ENCODE results near the gene LRRC1. TPM values are rescaled to one million over a fixed set of nuclear protein-coding genes. Genes with fewer than 3 reads are reported as not detected.

The LRRC1 gene
- total and polyA plus RNA-seq, 2 donors (not counting 3 experiments of a cell fraction or from before 2014, with no cell fraction given) = 5.6 to 11.7 TPM

DNA sequence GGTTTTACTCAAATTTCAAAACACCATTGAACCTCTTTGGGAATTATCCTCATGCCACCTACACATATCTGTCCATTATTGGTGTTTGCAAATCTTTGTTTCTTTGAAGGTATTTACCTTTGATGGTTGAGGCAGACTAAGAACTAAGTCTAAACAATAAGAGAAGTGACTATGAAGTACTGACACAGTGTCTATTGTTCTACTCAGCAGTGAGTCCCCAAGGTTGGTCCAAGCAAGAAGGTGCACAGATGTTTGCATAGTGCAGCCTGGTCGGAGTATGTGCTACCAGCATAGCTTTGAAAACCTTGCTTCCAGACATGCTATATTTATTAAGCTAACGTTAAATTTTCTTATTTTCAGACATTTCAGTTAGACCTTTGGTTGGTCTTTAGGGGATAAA, 19.5 kb downstream of the LRRC1 start:
- H3K9ac ChIP-seq (replicated peaks; ENCODE audit: extremely low read depth, insufficient read depth, low read length) = no peak overlapping the region
- TF ChIP-seq FOS (IDR thresholded peaks at IDR 0.05; ENCODE audit: borderline replicate concordance, insufficient read depth, low read length) (no peak), MYC (IDR thresholded peaks at IDR 0.05; ENCODE audit: low read depth, low read length) (no peak), POLR2A (IDR thresholded peaks at IDR 0.05; ENCODE audit: low read depth, low read length) (no peak), EZH2 (IDR thresholded peaks at IDR 0.05; ENCODE audit: borderline replicate concordance, low read depth, low read length, severe bottlenecking) (no peak), POLR2AphosphoS5 (IDR thresholded peaks at IDR 0.05; ENCODE audit: insufficient read depth, low read depth, low read length) (no peak), GATA2 (IDR thresholded peaks at IDR 0.05; ENCODE audit: insufficient read depth, insufficient read length, low read depth, low read length) (no peak), JUN (IDR thresholded peaks at IDR 0.05; ENCODE audit: borderline replicate concordance, insufficient read depth, insufficient read length, low read depth) (no peak)
- TF ChIP-seq, protein P1, sequence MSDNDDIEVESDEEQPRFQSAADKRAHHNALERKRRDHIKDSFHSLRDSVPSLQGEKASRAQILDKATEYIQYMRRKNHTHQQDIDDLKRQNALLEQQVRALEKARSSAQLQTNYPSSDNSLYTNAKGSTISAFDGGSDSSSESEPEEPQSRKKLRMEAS (IDR thresholded peaks at IDR 0.05; ENCODE audit: insufficient read depth, insufficient read length) = no peak
- TF ChIP-seq, protein P2, sequence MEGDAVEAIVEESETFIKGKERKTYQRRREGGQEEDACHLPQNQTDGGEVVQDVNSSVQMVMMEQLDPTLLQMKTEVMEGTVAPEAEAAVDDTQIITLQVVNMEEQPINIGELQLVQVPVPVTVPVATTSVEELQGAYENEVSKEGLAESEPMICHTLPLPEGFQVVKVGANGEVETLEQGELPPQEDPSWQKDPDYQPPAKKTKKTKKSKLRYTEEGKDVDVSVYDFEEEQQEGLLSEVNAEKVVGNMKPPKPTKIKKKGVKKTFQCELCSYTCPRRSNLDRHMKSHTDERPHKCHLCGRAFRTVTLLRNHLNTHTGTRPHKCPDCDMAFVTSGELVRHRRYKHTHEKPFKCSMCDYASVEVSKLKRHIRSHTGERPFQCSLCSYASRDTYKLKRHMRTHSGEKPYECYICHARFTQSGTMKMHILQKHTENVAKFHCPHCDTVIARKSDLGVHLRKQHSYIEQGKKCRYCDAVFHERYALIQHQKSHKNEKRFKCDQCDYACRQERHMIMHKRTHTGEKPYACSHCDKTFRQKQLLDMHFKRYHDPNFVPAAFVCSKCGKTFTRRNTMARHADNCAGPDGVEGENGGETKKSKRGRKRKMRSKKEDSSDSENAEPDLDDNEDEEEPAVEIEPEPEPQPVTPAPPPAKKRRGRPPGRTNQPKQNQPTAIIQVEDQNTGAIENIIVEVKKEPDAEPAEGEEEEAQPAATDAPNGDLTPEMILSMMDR (IDR thresholded peaks at IDR 0.05; ENCODE audit: extremely low read depth in 1 of 2, insufficient read depth in 1 of 2, low read depth in 1 of 2, low read length in 2 of 2) = no peak
- DNase-seq (ENCODE audit: low read depth, low spot score) (no peak), FAIRE-seq (no peak)
- H3K27me3 ChIP-seq (ENCODE audit: control insufficient read depth in 2 of 2, insufficient read depth in 2 of 2, low read length in 2 of 2) = no peaks in the 10 kb centered on the region
- H3K27ac ChIP-seq (ENCODE audit: insufficient read depth, low read depth, low read length) = no peak overlapping the region
- H3K4me1 ChIP-seq (ENCODE audit: control insufficient read depth, extremely low read depth, insufficient read depth, low read length) = peaks cover 24% of the 10 kb centered on the region
- H3K9me3 ChIP-seq (replicated peaks; ENCODE audit: control insufficient read depth, insufficient read depth, low read length) = no peaks in the 10 kb centered on the region
- no peaks in the 10 kb centered on the region for H3K36me3 ChIP-seq (ENCODE audit: control insufficient read depth in 2 of 2, extremely low read depth in 1 of 2, insufficient read depth in 2 of 2, low read length in 2 of 2)
- no TSS peak for BruUV-seq (replicated peaks)
- H3K79me2 ChIP-seq (ENCODE audit: control insufficient read depth, insufficient read depth, low read length) = peaks cover 16% of the 10 kb centered on the region
- H3K4me2 ChIP-seq (ENCODE audit: insufficient read depth, low read length) = no peak overlapping the region
- H3K4me3 ChIP-seq (replicated peaks in 1 of 3; ENCODE audit: insufficient read depth in 1 of 3, low read depth in 1 of 3, low read length in 3 of 3) = no peak overlapping the region
- ChIA-PET POLR2A (no interaction called here), CTCF (interaction anchor here (1.2 to 4.6 kb wide), 4 partner anchors 20 to 142 kb away, joined by 3 to 26 read pairs (median 14); partner anchors contain the start of gene LRRC1)
- H4K20me1 ChIP-seq (replicated peaks; ENCODE audit: control insufficient read depth, extremely low read depth, insufficient read depth, low read length) = no peaks in the 10 kb centered on the region
- no peak overlapping the region for H2AFZ ChIP-seq (ENCODE audit: low read depth, low read length)
- dilution Hi-C loops (cut with MboI; ENCODE audit: extremely low pct_ligation_motif_present, low sequenced_read_pairs) (no loop called here), intact Hi-C loops (cut with micrococcal nuclease) (loop anchor here (2.0 kb wide), 1 partner anchor 18 kb away; no protein-coding TSS in a partner anchor)
- no peaks in the 10 kb centered on the region for H3K9me1 ChIP-seq (replicated peaks; ENCODE audit: control insufficient read depth, extremely low read depth, insufficient read depth, low read length)
